PC-9 (cell line): ENCODE results near the gene SP140. TPM values are rescaled to one million over a fixed set of nuclear protein-coding genes. Genes with fewer than 3 reads are reported as not detected.

Source experiments
- BruUV-seq: library from RNA; stranded (reverse); fragments of 400-500 nt; replicated peaks from 2 replicates; lab custom pipeline; 2021; lab: Mats Ljungman, UMichigan
- CTCF ChIA-PET: fragments of 300-600 bp; sonication (Branson Sonifier 250); formaldehyde crosslinking; loops from one replicate; lab custom pipeline; 2022; ENCODE audit warnings: antibody characterized with exemption; lab: Charles Lee
- POLR2A ChIA-PET: fragments of 300-600 bp; sonication (Branson Sonifier 250); formaldehyde crosslinking; loops from one replicate; lab custom pipeline; 2022; ENCODE audit warnings: antibody characterized with exemption; ENCODE audit not compliant: unreplicated experiment; lab: Charles Lee
- DNase-seq, 2 experiments: peaks; one replicate each; pipeline versions ENCODE4 v3.0.0 to v3.0.0-alpha.2; 2015 to 2022; ENCODE audit warnings: mixed read lengths in 1 of 2
- H2AFZ ChIP-seq: fragments of 200-600 bp; sonication (generic); 2 replicates; pipeline ENCODE4 v1.8.1; 2017; ENCODE audit warnings: antibody characterized with exemption
- H3F3A ChIP-seq: fragments of 200-600 bp; sonication (generic); 2 replicates; pipeline ENCODE4 v1.8.1; 2017; ENCODE audit warnings: antibody characterized with exemption, mild to moderate bottlenecking, low read depth; ENCODE audit not compliant: insufficient read depth
- H3K27ac ChIP-seq: fragments of 200-600 bp; sonication (generic); 2 replicates; pipeline ENCODE4 v1.6.1; 2016; ENCODE audit warnings: mixed run types
- H3K27me3 ChIP-seq: fragments of 200-600 bp; sonication (generic); 2 replicates; pipeline ENCODE4 v1.6.1; 2016; ENCODE audit warnings: low read depth, mixed run types; ENCODE audit not compliant: insufficient read depth
- H3K36me3 ChIP-seq: fragments of 200-600 bp; sonication (generic); 2 replicates; pipeline ENCODE4 v1.6.1; 2016; ENCODE audit warnings: low read depth, mixed run types
- H3K4me1 ChIP-seq: fragments of 200-600 bp; sonication (generic); replicated peaks from 2 replicates; pipeline ENCODE4 v1.6.1; 2016; ENCODE audit warnings: mixed run types; ENCODE audit not compliant: insufficient read depth
- H3K4me2 ChIP-seq: fragments of 200-600 bp; sonication (generic); 2 replicates; pipeline ENCODE4 v1.6.1; 2017; ENCODE audit warnings: mixed run types
- H3K4me3 ChIP-seq: fragments of 200-600 bp; sonication (generic); 2 replicates; pipeline ENCODE4 v1.6.1; 2016; ENCODE audit warnings: mixed run types
- H3K79me2 ChIP-seq: fragments of 200-600 bp; sonication (generic); 2 replicates; pipeline ENCODE4 v1.6.1; 2017; ENCODE audit warnings: low read depth, mixed run types
- H3K9me2 ChIP-seq: fragments of 200-600 bp; sonication (generic); 2 replicates; pipeline ENCODE4 v1.8.1; 2017; ENCODE audit warnings: mild to moderate bottlenecking; ENCODE audit not compliant: insufficient read depth
- H3K9me3 ChIP-seq: fragments of 200-600 bp; sonication (generic); 2 replicates; pipeline ENCODE4 v1.8.1; 2016; ENCODE audit warnings: low read depth; ENCODE audit not compliant: insufficient read depth
- H4K20me1 ChIP-seq: fragments of 200-600 bp; sonication (generic); 2 replicates; pipeline ENCODE4 v1.8.1; 2017; ENCODE audit not compliant: insufficient read depth
- EZH2 ChIP-seq: fragments of 200-600 bp; sonication (generic); IDR thresholded peaks from 2 replicates; pipeline ENCODE4 v1.8.0; 2017; ENCODE audit warnings: antibody characterized with exemption, low read depth
- intact Hi-C: fragments of 100-400 bp; cut with micrococcal nuclease; formaldehyde crosslinking; loops from one replicate; pipeline ENCODE4 v1.10.0; 2022; ENCODE audit not compliant: unreplicated experiment
- total RNA-seq: library from RNA; stranded (reverse); gene quantifications from 2 replicates; pipeline ENCODE4 v1.2.3, GENCODE V29; 2021
- TF ChIP-seq, protein P1 (sequence below): fragments of 200-600 bp; sonication (generic); conservative IDR thresholded peaks from 2 replicates; pipeline ENCODE4 v1.6.1; 2017; ENCODE audit warnings: mixed run types, antibody characterized with exemption, mild to moderate bottlenecking, moderate library complexity

SP140 gene
- total RNA-seq, 1 experiment from 2014 or later: 0.83 TPM

DNA sequence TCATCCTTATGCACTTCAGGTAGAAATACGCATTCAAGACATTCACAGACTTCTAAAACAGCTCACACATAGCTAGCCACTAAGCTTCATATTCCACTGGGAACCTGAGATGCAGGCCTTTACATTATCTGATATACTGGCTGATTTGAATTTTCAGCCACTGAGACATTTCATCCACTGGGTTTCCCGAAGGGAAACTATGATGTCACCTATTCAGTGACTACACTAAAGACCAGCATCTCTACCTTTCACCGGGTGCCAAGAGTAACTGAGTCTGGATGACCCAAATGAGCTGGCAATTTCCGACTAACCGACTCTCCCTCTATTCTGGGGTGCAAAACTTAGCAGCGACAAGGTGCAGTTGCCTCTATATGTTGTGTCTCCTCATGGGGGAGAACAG is 69.7 kb downstream of the SP140 start:
- POLR2A ChIA-PET: no interaction called here
- no peak for DNase-seq

DNA sequence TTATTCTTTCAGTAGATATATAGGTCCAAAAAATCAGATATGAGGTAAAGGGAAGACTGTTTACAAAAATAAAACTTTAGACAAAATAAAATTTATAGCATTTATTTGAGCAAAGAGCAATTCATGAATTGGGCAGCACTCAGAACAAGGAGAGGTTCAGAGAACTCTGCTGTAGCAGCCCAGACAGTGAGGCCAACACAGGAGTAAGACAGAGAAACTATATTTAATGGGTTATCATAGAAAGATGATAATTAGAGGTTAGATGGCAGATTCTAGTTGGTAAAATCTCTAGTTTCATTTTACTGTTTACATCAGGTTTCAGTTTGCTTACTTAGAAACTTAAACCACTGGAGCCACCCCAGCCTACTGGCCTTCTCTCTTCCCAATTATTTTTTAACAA is 71.4 kb downstream of the SP140 start:
- no TSS peak for BruUV-seq
- intact Hi-C loops: no loop called here
- Histone ChIP-seq H3K36me3 (no peaks in the 10 kb centered on the region), H3K4me1 (no peaks in the 10 kb centered on the region), H3F3A (no peaks in the 10 kb centered on the region), H3K27ac (no peak overlapping the region), H3K9me3 (no peaks in the 10 kb centered on the region), H3K9me2 (no peaks in the 10 kb centered on the region), H3K79me2 (no peaks in the 10 kb centered on the region), H3K4me3 (no peak overlapping the region), H3K4me2 (no peak overlapping the region), H3K27me3 (no peaks in the 10 kb centered on the region), H4K20me1 (no peaks in the 10 kb centered on the region), H2AFZ (no peak overlapping the region)
- DNase-seq: no peak
- ChIA-PET CTCF (no interaction called here), POLR2A (no interaction called here)
- no peak for TF ChIP-seq EZH2
- TF ChIP-seq, protein P1, sequence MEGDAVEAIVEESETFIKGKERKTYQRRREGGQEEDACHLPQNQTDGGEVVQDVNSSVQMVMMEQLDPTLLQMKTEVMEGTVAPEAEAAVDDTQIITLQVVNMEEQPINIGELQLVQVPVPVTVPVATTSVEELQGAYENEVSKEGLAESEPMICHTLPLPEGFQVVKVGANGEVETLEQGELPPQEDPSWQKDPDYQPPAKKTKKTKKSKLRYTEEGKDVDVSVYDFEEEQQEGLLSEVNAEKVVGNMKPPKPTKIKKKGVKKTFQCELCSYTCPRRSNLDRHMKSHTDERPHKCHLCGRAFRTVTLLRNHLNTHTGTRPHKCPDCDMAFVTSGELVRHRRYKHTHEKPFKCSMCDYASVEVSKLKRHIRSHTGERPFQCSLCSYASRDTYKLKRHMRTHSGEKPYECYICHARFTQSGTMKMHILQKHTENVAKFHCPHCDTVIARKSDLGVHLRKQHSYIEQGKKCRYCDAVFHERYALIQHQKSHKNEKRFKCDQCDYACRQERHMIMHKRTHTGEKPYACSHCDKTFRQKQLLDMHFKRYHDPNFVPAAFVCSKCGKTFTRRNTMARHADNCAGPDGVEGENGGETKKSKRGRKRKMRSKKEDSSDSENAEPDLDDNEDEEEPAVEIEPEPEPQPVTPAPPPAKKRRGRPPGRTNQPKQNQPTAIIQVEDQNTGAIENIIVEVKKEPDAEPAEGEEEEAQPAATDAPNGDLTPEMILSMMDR: no peak

More for the DNA sequence above, 69.7 kb downstream of the SP140 start:
- Histone ChIP-seq H3K27ac (no peak overlapping the region), H3K36me3 (no peaks in the 10 kb centered on the region), H4K20me1 (no peaks in the 10 kb centered on the region), H3K9me3 (no peaks in the 10 kb centered on the region), H2AFZ (no peak overlapping the region), H3K27me3 (no peaks in the 10 kb centered on the region), H3K9me2 (no peaks in the 10 kb centered on the region), H3K79me2 (no peaks in the 10 kb centered on the region), H3F3A (no peaks in the 10 kb centered on the region), H3K4me2 (no peak overlapping the region), H3K4me3 (no peak overlapping the region), H3K4me1 (no peaks in the 10 kb centered on the region)
- no TSS peak for BruUV-seq
- no peak for TF ChIP-seq EZH2
- TF ChIP-seq, protein P1: no peak
- CTCF ChIA-PET: no interaction called here
- intact Hi-C loops: no loop called here

DNA sequence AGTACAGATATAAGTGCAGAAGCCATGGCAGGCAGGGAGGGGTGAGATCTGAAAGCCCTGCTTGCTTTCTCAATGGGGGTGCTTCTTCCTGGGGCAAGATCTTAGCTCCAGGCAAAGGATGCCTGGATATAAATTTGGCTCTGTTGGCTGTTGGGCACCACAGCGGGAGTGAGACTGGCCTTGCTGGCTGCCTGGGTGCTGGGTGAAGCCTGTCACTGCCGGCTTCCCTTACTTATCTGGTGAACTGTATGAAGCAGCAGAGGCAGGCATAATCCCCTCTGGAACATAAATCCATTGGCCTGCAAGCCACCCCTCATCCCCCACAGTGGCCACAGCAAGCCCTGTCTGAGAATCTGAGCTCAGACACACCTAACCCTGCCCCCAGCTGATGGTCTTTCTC is 74.1 kb downstream of the SP140 start:
- POLR2A ChIA-PET: no interaction called here
- Histone ChIP-seq H2AFZ (no peak overlapping the region), H3K4me1 (no peaks in the 10 kb centered on the region), H3K4me3 (no peak overlapping the region), H4K20me1 (no peaks in the 10 kb centered on the region), H3K79me2 (no peaks in the 10 kb centered on the region), H3K36me3 (no peaks in the 10 kb centered on the region), H3K9me3 (0 out of 2 replicates have a peak, but pooled peaks cover 4% of the 10 kb centered on the region), H3K9me2 (no peaks in the 10 kb centered on the region), H3K27me3 (no peaks in the 10 kb centered on the region), H3K4me2 (no peak overlapping the region), H3F3A (no peaks in the 10 kb centered on the region), H3K27ac (no peak overlapping the region)
- intact Hi-C loops: no loop called here
- no TSS peak for BruUV-seq
- TF ChIP-seq, protein P1: no peak
- no peak for TF ChIP-seq EZH2
- CTCF ChIA-PET: no interaction called here
- no peak for DNase-seq
